ENCODE data around the gene UPP1. TPM values are rescaled to one million over a fixed set of nuclear protein-coding genes. Genes with fewer than 3 reads are reported as not detected.

UPP1 gene
- polyA plus RNA-seq, 2 of the 4 experiments (the other 2 are of a cell fraction), result 32.2 to 55.7 TPM

DNA sequence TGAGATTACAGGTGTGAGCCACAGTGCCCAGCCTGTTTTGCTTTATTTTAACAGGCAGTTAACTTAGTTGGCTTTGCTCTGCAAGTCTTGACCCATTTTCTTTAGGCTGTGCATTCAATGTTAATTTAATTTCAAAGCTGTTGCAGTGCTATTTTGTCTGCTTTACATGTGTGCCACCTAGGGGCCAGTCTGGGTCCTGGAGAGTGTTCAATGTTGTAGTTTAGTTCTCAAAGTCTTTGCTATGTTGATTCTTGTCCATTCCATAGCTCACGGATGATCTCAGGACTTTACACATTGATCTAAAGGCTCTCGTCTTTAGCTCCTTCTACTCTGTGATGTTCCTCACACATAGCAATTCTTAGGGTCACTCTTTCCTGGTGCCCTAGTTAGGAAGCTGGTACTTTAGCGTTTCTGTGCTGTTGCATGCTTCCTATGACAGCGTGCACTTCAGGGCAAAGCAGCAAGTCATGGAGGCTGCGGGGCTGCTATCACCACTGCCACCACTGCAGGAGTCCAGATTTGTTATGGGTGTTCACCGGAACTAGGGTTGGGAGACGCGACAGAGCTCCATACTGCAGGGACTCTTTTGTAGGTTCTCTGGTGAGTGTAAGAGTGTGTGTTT is 65.8 kb downstream of the UPP1 start:
- POLR2A ChIA-PET, result no interaction called here
- Histone ChIP-seq H3K4me1 (peaks cover 4% of the 10 kb centered on the region; the same call in 1 of the 3 replicates), H3K4me3 (no peak overlapping the region), H3K27ac (no peak overlapping the region), H3K4me2 (peak overlapping the region; percentile 35; the same call in 2 of the 3 replicates), H3K9me3 (no peaks in the 10 kb centered on the region)
- CTCF ChIA-PET, result interaction anchor here (0.6 to 3.2 kb wide), 47 partner anchors 8 to 889 kb away, joined by 3 to 46 read pairs (median 5); partner anchors contain the start of gene PKD1L1
- TF ChIP-seq, protein P1, sequence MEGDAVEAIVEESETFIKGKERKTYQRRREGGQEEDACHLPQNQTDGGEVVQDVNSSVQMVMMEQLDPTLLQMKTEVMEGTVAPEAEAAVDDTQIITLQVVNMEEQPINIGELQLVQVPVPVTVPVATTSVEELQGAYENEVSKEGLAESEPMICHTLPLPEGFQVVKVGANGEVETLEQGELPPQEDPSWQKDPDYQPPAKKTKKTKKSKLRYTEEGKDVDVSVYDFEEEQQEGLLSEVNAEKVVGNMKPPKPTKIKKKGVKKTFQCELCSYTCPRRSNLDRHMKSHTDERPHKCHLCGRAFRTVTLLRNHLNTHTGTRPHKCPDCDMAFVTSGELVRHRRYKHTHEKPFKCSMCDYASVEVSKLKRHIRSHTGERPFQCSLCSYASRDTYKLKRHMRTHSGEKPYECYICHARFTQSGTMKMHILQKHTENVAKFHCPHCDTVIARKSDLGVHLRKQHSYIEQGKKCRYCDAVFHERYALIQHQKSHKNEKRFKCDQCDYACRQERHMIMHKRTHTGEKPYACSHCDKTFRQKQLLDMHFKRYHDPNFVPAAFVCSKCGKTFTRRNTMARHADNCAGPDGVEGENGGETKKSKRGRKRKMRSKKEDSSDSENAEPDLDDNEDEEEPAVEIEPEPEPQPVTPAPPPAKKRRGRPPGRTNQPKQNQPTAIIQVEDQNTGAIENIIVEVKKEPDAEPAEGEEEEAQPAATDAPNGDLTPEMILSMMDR (IDR thresholded peaks at IDR 0.05), result peak; percentile 79
- TF ChIP-seq RAD21 (conservative IDR thresholded peaks at IDR 0.05 in 1 of 2, IDR thresholded peaks at IDR 0.05 in 1 of 2) (peak; percentile 87 to 94), MAZ (IDR thresholded peaks at IDR 0.05; ENCODE audit: borderline replicate concordance, low read depth, low read length) (no peak), SMC3 (IDR thresholded peaks at IDR 0.05) (peak; percentile 80), CEBPB (IDR thresholded peaks at IDR 0.05) (no peak), RCOR1 (IDR thresholded peaks at IDR 0.05; ENCODE audit: low read depth, low read length) (no peak)
- 33% methylated on average over 8 of the region's 8 CpGs for WGBS (ENCODE audit: missing lambda C conversion rate)
- DNase-seq (ENCODE audit: low read depth in 1 of 2, low spot score in 1 of 2), result peak; percentile 48 to 66
- no peak for FAIRE-seq
- peak; percentile 90 to 97 for ATAC-seq

Other genes starting within 250 kb of the UPP1 start
- 0.21 and 0.57 TPM in 2 replicates for gene PKD1L1, start 140.8 kb upstream of the UPP1 start, polyA plus RNA-seq (2011; rRNA removed)
- 0.09 to 0.21 TPM (median 0.11 TPM) in 3 replicates for gene PKD1L1, start 140.8 kb upstream of the UPP1 start, polyA plus RNA-seq (2017; fragmentation: RNase III; extraction: RNeasy Plus Mini Kit Qiagen cat#74134 plus additional on column Dnase treatment)
- gene HUS1, start 109.7 kb upstream of the UPP1 start, polyA plus RNA-seq (2011; rRNA removed), result 34.7 and 39.8 TPM in 2 replicates
- 18.0 to 21.0 TPM (median 19.4 TPM) in 3 replicates for gene HUS1, start 109.7 kb upstream of the UPP1 start, polyA plus RNA-seq (2017; fragmentation: RNase III; extraction: RNeasy Plus Mini Kit Qiagen cat#74134 plus additional on column Dnase treatment)
- not detected in 2 replicates for gene SUN3, start 60.2 kb upstream of the UPP1 start, polyA plus RNA-seq (2011; rRNA removed)
- gene SUN3, start 60.2 kb upstream of the UPP1 start, polyA plus RNA-seq (2017; fragmentation: RNase III; extraction: RNeasy Plus Mini Kit Qiagen cat#74134 plus additional on column Dnase treatment), result not detected in 3 replicates
- 0.05 TPM in 1 of 2 replicates, not detected in the other for gene C7orf57, start 53.7 kb upstream of the UPP1 start, polyA plus RNA-seq (2011; rRNA removed)
- 0.04 to 0.09 TPM (median 0.04 TPM) in 3 replicates for gene C7orf57, start 53.7 kb upstream of the UPP1 start, polyA plus RNA-seq (2017; fragmentation: RNase III; extraction: RNeasy Plus Mini Kit Qiagen cat#74134 plus additional on column Dnase treatment)
- gene ABCA13, start 82.2 kb downstream of the UPP1 start, polyA plus RNA-seq (2011; rRNA removed), result 0.01 TPM in 2 replicates
- gene ABCA13, start 82.2 kb downstream of the UPP1 start, polyA plus RNA-seq (2017; fragmentation: RNase III; extraction: RNeasy Plus Mini Kit Qiagen cat#74134 plus additional on column Dnase treatment), result not detected in 3 replicates

Data from A549 (cell line).